Stimulated activated CD8-positive, alpha-beta memory T cell treated with anti-CD3 and anti-CD28 coated beads, Interleukin-4, amount 100 ng/mL, for 48 hours (primary cell): ENCODE data around the gene SMIM36.
"Not testable (repeated sequence)": the region's sequence is repeated elsewhere in the genome, so short reads cannot be mapped to it uniquely, and the experiment has no call there.

Experiments
- DNase-seq: peaks from one replicate; pipeline ENCODE4 v3.0.0-alpha.2; 2020

SMIM36 gene

DNA sequence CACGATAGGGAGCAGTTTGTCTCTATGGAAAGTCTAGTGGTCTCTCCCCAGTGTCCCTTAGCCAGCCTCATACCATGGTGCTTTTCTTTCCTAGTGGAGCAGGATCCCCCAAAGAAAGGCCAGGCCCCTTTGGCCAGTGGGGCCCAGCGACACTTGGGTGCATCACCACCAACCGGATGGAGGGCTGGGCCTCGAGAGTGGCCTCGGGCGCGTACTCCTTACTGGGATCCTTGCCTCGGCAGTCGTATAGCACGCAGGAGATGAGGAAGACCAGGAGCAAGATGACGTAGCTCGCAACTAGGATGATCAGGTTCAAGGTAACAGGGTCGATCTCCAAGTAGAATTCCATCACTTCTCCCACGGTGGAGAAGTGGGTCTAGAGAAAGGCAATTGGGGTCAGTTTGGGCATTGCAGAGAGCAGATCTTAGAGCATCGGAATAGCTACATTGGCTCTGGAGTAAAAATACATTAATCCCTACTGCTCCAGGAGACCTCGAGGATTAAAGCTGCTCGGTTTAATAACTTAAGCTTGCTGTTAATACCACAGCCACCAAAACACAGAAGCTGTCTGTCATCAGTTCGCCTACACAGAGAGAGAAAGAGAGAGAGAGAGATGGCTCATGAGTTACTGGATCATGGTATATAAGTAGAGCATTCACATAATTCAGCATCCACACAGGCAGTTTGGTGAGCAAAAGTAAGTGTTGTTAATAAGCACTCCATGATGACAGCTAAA lies at the start of gene SMIM36:
Gene SMIM36 (minus strand): TSS at position 467 of the 736 bp plus-strand sequence.
- DNase-seq: no peak

DNA sequence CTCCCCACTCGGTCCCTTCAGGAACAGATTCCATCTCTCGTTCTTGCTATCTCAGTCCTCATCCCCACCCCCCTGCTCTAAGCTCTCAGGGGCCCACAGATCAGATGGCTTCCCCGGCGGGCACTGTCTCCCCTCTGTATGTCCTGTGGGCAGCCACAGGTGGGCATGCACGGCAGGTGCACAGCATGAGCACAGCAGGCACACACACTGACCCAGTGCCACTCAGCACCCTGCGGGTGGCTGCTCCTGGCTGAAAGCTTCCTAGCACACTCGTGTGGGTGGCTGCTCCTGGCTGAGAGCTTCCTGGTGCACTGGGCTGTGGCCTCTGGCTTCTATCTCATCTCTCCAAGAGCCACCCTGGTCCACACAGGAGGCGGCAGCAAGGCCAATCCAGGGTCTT lies 44.5 kb upstream of the SMIM36 start:
- DNase-seq: no peak

DNA sequence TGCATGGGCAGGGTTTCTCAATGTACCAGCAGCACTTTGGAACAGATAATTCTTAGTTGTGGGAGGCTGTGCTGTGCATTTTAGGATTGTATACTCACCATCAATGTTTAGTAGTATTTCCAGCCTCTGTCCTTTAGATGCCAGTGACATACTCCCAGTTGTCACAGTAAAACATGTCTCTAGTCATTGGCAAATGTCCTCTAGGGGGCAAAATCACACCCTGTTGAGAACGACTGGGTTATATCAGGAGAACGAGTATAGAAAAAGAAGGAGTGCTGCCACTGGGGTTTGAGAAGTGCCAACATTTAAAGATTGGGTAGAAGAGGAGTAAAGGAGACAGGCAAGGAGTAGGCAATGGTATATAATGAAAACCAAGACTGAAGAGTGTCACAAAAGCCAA lies 37.9 kb upstream of the SMIM36 start:
- no peak for DNase-seq

DNA sequence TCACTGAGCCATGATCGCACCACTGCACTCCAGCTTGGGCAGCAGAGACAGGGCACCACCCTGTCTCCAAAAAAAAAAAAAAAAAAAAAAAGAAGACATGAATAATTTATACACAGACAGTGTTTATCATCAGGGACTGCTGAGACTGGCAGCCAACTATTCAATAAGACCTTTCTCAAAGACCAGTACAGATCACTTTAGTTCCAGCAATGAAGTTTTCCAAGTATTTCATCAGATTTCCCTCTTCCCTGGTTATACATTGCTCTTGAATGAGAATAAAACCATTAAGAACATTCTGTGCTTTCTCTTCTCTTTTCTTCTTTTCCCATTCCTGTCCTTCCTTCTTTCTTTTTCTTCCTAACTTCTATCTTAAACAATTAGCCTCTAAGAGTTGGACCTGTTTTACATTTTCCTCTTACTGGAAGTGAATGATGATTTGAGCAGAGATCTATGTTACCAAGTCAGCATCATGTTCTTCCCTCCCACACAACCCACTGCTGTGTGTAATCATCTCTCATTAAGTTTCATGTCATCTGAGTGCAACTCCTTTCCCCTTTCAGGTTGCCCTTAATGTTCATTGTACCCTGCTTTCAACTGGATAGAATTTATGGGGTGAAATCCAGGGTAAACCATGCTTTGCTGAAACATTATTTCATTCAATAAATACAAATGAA lies 35.9 kb upstream of the SMIM36 start:
- DNase-seq: no peak

DNA sequence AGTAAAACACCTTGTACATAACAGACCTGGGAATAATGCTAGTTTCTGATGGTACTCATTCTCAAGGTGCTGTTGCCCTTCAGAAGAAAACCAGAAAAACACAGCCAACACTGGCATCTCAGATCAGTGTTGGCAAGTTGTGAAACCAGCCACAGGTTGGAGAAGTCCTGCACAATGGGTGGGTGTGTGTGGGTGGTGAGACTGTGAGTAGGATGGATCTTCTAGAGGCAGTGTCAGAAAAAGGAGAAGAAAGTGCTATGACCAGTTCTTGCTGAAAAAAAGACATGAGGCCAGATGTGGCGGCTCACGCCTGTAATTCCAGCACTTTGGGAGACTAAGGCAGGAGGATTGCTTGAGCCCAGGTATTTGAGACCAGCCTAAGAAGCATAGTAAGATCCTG lies 35.2 kb upstream of the SMIM36 start:
- no peak for DNase-seq

DNA sequence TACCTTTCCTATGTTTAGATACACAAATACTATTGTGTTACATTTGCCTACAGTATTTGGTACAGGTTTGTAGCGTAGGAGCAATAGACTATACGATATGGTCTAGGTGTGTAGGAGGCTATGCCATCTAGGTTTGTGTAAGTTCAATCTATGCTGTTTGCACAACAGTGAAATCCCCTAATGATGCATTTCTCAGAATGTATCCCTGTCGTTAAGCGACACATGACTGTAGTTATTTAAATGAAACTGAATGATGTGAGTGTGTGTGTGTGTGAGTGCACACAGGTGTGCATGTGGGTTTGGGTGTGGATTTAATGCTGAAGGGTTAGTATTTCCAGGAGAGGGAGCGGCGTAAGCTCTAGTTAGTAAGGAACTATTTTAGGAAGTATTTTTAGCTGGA lies 34.6 kb upstream of the SMIM36 start:
- no peak for DNase-seq

DNA sequence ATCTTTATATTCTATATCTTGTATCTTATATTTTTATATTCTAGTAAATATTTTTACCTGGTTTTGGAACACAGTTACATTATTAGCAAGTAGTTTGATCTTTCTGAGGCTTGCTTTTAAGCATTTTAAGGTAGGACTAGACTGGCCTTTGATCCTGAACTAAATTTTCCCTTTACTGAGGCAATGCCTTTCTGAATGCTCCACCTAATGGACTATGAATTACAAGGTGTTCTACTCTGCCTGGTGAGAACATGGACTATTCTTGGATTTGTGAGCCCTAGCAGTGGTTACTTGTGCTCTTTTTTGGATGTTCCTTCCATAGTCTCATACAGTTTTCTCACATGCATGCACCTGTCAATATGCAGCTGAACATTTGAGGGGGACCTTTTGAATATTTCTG lies 32.5 kb upstream of the SMIM36 start:
- DNase-seq: no peak

DNA sequence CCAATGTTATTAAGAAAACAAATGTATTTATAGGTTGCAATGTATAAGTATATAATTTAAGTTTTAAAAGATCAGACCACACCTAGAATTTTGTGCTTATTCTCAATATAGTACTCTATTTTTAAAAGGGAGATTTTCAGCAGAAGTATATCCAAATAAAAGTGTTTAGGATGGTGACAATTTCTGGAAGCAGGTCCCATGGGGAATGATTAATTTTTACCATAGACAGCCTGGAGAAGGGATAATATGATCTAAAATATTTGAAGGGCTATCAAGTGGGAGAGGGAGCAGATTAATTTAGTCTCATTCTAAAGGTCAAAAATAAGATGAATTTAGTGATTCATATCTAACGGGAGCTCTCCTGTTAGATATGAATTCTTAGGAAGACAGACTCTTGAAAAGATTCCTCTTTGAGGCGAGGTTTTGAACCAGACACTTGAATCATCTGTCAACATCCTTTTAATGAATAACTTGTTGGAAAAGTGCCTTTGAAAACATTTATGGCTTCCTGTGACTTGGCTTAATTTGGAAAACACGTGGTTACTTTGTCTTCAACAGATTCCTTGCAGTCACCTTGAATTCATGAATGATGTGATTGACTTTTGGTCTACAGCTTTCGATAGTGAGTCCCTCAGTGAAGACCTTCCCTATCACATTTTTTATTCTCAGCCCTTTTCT lies 29.3 kb upstream of the SMIM36 start:
- no peak for DNase-seq

DNA sequence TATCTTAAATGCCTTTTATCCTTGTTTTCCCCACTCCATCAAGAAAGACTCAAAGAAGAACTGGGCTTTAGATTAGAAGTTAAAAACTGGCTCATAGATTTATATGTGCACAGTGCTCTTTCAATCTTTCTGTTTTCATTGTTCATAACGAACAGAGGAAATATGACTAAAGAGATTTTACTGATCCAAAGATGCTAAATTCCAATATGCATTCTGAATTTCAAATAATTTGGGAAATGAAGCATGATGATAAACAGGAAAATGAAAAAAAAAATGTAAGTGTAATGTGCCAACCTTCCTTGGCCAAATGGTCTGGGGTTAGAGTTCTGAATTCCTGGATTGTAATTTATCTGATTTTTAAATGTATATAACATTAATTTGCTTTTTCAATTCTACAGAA lies 25.0 kb upstream of the SMIM36 start:
- DNase-seq: no peak

DNA sequence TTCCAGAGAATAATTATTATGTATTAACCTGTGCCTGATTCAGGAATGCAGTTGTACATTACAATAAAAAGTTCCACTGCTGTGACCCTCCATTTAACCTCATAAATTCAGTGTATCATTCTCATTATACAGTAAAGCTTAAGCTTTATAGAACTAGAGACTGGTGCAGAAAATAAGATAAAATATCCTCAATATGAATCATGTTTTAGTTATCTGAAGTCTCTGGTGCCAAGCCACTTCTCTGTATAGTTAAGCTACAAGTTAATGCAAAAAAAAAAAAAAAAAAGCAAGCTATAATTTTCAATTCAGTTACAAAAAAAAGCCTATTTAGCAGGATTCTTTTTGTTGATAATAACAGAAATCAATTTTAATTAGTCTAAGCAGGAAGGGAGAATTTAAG lies 22.4 kb upstream of the SMIM36 start:
- no peak for DNase-seq

DNA sequence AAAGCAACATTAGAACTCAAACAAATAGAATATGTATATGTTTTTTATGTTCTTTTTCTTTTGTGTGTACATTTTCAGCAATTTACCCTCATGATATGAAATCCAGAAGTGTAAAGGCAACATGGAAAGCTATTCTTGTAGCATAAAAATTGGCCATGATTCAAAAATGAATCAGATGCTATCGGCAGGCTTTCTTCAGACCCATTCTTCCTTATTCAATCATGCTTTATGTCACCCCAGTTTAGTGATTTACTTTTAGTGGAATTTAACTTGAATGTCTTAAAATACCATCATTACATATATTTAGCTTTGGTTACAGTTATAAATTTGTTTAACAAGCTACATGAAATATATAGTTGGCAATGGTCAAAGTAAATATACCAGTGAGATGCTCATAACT lies 21.4 kb upstream of the SMIM36 start:
- DNase-seq: no peak

DNA sequence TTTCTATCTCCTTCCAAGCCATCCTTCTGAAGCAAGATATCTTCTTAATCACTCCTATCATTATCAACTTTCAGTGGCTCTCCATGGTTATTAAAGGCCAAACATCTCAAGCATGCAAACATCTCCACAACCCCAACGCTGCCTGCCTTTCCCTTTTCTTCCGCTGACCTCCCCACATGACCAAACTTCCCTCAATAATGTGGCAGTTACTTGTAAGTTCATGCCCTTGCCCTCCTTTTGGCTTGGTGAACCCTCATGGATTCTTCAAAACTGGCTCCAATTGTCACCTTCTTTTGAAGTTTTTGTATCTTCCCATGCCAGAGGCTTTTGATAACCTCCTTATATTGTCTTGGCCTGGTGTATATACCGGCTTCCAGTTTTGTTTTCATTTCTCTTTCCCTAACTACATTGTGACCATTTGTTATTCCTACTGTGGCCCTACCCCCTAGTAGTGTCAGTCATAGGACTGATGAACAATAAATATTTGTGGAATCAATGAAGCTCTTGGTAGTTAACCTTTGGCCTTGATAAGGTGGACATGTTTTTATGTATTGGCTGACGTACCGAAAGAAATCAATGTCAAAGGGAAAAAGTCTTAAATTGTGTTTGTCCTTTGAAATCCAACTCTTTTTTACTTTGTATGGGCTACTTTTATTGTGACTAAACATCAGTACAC lies 19.9 kb upstream of the SMIM36 start:
- no peak for DNase-seq

DNA sequence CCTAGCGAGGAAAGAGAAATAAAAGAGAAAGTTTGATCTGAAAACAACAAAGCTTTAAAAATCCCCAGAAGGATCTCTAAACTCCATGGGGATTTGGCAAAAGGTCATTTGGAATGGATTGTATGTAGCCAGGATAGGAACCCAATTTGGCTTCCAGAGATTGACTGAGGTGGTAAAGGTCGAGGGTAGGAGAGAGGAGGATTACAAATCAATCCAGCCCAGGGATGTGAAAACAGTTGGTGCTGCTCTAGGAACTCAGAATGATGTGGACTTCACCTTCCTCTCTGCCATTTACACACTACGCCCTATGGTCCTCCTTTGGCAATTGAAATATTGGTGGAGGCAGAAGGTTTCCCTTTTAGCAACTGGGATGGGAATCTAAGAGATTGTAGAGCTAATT lies 18.8 kb upstream of the SMIM36 start:
- DNase-seq: no peak

DNA sequence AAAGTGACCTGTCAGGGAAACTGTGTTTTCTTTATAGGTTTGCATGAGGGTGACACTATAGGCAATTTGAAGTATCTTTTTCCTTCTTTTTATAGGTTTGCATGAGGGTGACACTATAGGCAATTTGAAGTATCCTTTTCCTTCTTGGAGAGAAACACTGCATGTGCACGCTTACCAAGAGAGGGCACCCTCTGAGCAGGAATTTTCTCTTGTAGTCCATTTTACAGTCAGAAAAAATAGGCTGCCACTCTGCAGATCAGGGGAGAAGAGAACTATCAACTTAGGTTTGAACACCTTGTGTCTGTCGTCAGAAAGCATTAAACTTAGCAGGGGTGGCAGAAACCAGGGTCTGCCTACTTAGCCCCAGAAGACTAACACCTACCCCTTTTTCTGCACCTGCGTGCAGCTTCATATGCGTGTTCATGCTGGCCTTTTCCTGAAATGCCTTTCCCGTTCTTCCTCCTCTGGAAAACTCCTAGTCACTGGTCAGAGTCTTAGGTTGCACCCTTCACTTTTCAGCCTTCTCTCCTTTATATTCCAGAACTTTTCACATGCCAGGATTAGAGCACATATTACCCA lies 16.4 kb upstream of the SMIM36 start:
- no peak for DNase-seq

DNA sequence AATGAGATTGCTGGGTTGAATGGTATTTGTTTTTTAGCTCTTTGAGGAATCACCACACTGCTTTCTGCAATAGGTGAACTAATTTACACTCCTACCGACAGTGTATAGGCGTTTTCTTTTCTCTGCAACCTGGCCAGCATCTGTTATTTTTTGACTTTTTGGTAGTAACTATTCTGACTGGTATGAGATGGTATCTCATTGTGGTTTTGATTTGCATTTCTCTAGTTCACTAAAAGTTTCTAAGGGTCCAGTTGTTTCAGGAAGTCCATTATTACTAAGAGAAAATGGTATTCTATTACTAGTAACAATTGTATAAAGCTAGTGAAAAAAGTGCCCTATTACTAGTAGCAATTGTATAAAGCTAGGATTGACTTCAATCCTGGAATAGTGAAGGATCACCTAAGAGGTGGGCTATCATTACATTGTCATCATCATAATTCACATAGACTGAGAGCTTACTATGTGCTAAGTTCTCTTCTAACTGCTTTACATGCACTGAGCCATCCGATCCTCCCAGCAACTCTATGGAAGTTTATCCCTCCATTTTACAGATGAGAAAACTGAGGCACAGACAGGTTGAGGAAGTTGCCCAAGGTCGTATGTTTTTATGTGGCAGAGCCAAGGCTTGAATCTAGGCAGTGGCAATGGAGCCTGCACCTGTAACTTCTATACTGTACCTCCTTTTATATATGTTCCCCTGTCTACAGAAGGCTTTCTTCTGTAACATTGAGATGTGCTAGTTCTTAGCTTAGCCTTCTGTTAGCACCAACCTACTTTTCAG lies 13.4 kb upstream of the SMIM36 start:
- DNase-seq: no peak

DNA sequence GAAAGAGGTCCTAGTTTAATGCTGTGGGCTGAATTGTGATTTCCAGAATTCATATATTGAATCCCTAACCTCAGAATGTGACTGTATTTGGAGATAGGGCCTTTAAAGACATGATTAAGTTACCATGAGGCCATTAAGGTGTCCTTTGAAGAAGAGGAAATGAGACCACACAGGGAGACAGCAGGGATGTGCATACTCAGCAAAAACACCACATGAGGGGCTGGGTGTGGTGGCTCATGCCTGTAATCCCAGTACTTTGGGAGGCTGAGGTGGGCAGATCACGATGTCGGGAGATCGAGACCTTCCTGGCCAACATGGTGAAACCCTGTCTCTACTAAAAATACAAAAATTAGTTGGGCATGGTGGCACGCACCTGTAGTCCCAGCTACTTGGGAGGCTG lies 11.8 kb upstream of the SMIM36 start:
- DNase-seq: not testable (repeated sequence)

DNA sequence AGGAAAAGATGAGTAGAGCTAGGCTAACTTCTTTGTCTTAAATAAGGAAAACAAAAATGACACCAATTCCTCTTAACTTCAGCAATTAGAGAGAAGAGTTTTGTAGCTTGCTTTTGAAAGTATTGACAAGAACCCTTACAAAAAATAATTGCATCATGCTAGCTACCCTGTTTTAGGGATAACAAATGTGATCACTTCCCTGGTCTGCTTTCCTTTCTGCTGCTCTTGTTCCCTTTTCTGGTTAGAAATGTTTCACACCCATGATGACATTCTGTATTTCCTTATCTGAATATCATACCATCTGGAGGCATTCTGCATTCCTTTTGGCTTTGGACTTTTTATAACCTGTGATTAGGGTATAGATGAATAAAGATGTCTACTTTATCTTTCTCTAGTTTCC lies 9.9 kb upstream of the SMIM36 start:
- DNase-seq: no peak

DNA sequence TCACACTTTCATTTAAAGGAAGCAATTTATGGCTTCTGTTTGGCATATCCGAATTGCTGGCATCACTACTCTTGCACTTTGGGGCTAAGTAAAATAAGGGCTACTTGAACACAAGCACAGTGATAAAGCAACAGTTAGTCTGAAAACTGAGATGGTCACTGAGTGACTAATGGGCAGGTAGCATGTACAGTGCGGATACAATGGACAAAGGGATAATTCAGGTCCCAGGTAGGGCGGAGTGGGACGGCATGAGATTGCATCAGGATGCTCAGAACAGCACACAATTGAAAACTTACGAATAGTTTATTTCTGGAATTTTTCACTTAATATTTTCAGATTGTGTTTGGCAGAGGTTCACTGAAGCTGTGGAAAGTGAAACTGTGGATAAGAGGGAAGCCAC lies 9.2 kb upstream of the SMIM36 start:
- no peak for DNase-seq

DNA sequence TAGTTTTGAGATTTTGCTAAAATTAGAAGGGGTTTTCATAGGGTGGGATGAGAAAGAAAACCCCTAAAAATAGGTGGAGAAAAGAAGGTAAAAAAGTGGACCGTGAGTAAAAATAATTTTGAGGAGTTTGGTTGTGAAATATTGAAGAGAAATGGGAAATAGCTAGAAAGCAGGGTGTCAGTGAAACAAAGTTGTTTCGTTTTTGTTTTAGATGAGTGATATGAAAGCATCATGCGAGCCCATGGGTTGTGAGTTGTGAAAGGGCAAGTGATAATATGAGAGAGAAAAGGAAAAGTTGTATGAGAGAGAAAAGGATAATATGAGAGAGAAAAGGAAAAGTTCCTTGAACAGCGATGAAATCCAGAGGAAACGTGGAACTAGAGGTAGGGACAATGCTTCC lies 7.3 kb upstream of the SMIM36 start:
- DNase-seq: no peak

DNA sequence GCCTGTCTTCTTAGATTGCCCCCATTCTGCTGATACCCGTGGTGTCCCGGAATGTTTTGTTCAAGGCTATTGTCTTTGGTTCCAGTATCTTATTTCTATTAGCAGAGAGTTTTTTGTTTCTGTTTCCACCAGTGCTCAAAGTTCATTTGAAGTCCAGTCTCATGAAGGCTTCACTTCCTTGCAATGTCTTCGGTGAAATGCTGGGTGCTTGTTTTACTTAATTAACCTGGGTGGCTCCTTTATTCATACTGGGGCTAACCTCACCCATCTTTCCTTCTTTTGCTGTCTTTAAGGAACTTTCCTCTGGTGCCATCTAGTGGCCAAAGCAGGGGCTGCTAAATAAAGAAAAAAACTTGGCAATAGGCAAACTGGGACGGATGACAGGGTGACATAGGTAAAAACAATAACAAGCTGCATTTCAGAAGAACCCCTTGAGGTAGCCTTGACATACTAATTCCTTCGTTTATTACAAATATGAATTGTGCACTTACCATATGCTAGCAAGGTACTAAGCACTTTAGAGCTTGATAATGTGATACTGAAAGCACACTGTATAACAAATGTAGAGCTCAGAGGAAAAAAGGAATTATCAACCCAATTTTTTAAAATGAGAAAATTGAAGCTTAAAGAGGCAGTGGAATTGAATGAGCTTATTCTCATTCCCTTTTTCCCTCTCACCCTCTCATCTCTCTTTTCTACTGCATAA lies 2.8 kb upstream of the SMIM36 start:
- DNase-seq: peak; percentile 85

DNA sequence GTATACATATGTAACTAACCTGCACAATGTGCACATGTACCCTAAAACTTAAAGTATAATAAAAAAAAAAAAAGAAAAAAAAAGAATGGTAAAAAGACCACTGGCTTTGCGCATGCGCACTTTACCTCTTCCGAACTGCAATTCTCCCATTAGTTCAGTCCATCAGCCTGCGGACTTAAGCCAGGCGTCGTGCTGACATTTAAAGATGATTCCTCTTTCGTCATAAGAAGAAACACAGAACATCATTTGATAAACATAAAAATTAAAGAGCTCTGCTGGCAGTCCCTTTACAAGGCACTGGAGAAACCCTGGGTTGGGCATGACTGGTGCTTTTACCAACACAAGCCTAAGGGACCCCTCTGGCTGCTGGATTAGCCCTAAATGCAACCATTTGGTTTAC lies 3.6 kb downstream of the SMIM36 start:
- not testable (repeated sequence) for DNase-seq

DNA sequence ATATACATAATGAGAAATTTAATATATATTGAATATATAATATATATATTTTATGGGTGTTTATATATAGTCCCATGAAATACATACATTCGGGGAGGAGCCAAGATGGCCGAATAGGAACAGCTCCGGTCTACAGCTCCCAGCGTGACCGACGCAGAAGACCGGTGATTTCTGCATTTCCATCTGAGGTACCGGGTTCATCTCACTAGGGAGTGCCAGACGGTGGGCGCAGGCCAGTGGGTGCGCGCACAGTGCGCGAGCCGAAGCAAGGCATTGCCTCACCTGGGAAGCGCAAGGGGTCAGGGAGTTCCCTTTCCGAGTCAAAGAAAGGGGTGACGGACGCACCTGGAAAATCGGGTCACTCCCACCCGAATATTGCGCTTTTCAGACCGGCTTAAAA lies 9.6 kb downstream of the SMIM36 start:
- not testable (repeated sequence) for DNase-seq
